ENCODE data around the gene GPR139.

DNA sequence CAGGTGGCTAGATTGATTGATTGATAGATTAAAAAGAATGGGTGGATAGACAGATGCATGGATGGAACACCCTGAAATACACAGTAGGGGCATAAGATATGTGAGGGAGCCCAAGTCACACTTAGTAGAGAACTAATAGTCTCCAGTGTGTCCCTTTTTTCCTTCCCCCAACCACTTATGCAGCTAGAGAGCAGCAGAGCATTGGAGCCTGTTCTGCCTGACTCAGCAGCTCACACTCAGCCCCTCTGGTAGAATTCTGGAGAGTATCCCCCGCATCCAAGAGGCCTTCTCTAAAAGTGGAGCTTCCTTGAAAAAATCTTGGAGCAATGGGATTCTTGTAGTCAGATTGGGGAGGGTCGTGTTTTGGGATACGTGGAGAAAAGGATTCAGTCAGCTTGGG, 20.5 kb upstream of the GPR139 start:
- TF ChIP-seq, protein P1, sequence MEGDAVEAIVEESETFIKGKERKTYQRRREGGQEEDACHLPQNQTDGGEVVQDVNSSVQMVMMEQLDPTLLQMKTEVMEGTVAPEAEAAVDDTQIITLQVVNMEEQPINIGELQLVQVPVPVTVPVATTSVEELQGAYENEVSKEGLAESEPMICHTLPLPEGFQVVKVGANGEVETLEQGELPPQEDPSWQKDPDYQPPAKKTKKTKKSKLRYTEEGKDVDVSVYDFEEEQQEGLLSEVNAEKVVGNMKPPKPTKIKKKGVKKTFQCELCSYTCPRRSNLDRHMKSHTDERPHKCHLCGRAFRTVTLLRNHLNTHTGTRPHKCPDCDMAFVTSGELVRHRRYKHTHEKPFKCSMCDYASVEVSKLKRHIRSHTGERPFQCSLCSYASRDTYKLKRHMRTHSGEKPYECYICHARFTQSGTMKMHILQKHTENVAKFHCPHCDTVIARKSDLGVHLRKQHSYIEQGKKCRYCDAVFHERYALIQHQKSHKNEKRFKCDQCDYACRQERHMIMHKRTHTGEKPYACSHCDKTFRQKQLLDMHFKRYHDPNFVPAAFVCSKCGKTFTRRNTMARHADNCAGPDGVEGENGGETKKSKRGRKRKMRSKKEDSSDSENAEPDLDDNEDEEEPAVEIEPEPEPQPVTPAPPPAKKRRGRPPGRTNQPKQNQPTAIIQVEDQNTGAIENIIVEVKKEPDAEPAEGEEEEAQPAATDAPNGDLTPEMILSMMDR (IDR thresholded peaks at IDR 0.05): no peak
- TF ChIP-seq POLR2A (IDR thresholded peaks at IDR 0.05) (no peak), POLR2AphosphoS5 (IDR thresholded peaks at IDR 0.05; ENCODE audit: insufficient read depth in 1 of 2, low read depth in 1 of 2) (no peak)
